Activated CD8-positive, alpha-beta memory T cell treated with anti-CD3 and anti-CD28 coated beads for 48 hours (primary cell): ENCODE results near the gene PRX.
"Not testable (repeated sequence)": the region's sequence is repeated elsewhere in the genome, so short reads cannot be mapped to it uniquely, and the experiment has no call there.

ENCODE experiments used
- DNase-seq, 3 experiments: peaks; one replicate each; pipeline ENCODE4 v3.0.0-alpha.2; 2020; ENCODE audit warnings: low read depth in 2 of 3, low spot score in 2 of 3

The PRX gene

DNA sequence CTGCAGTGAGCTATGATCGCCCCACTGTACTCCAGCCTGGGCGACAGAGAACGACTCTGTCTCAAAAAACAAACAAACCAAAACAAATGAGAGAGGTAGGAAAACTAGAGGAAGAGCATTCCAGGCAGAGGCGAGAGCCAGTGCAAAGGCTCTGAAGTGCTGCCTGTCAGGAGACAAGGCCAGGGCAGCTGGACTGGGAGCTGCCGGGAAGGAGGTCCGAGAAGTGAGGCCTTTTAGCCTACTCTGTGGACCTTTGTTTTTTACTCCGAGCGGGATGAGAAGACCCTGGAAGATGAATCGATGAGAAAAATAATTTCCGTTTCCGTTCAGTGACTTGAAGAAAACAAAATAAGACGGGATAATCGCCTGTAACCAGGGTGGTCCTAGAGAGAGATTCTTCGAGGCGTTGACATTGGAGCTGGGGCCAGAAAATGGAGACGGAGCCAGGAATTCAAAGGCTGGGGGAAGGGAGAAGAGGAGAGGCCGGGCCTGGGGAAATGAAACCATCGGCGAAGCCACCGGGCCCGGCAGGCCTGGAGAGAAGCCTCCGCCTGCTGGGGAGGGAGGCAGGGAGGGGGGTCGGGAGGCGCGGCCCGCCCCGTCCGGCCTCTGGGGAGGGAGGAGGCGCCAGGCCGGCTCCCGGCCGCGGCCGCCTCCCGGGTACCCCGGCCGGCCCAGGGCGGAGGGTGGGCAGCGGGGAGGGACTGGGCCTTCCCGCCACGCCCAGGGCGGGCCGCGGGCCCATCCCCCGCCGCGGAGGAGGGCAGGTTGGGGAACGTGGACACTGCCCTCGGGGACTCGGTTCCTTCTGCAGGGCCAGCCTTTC is 20.4 kb upstream of the PRX start:
- DNase-seq = peak in 1 of 3 experiments; percentile 38

DNA sequence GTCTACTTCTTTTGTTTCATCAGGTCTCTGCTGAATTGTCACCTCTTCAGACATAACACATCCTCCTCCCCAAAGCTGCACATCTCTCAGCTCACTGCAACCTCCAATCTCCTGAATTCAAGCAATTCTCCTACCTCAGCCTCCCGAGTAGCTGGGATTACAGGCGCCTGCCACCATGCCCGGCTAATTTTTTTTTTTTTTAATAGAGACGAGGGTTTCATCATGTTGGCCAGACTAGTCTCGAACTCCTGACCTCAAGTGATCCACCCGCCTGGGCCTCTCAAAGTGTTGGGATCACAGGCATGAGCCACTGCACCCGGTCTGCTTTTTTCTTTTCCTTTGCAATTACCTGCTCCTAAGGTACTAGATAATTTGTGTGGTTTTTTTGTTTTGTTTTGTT is 19.6 kb upstream of the PRX start:
- DNase-seq = not testable (repeated sequence)

DNA sequence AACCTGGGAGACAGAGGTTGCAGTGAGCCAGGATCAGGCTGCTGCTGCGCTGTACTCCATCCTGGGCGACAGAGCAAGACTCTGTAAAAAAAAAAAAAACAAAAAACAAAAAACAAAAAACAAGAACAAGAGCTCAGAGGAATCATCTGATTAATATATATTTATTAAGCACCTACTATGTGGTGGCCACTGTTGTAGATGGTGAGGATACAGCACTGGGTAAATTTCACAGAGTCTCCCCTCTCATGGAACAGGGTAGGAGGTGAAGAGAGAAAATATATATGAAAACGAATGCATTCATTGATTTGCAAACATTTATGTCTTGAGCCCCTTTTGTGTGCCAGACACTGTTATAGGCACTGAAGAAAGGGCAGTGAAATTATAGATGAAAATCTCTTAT is 18.5 kb upstream of the PRX start:
- no peak for DNase-seq

DNA sequence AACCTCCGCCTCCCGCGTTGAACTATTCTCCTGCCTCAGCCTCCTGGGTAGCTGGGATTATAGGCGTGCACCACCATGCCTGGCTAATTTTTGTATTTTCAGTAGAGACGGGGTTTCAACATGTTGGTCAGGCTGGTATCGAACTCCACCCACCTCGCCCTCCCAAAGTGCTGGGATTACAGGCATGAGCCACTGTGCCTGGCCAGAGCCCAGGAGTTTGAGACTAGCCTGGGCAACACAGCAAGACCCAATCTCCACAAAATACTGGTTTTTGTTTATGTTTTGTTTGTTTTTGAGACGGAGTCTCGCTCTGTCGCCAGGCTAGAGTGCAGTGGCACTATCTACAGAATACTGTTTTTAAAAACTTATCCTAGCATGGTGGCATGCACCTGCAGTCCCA is 17.1 kb upstream of the PRX start:
- not testable (repeated sequence) for DNase-seq

DNA sequence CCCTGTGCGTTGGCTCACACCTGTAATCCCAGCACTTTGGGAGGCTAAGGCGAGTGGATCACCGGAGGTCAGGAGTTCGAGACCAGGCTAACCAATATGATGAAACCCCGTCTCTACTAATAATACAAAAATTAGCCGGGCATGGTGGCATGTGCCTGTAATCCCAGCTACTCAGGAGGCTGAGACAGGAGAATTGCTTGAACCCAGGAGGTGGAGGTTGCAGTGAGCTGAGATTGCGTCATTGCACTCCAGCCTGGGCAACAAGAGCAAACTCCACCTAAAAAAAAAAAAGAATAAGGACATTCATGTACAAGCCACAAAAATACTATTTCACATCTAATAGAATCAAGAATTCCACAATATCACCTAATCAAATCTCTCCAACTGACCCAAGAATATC is 15.0 kb upstream of the PRX start:
- not testable (repeated sequence) for DNase-seq

DNA sequence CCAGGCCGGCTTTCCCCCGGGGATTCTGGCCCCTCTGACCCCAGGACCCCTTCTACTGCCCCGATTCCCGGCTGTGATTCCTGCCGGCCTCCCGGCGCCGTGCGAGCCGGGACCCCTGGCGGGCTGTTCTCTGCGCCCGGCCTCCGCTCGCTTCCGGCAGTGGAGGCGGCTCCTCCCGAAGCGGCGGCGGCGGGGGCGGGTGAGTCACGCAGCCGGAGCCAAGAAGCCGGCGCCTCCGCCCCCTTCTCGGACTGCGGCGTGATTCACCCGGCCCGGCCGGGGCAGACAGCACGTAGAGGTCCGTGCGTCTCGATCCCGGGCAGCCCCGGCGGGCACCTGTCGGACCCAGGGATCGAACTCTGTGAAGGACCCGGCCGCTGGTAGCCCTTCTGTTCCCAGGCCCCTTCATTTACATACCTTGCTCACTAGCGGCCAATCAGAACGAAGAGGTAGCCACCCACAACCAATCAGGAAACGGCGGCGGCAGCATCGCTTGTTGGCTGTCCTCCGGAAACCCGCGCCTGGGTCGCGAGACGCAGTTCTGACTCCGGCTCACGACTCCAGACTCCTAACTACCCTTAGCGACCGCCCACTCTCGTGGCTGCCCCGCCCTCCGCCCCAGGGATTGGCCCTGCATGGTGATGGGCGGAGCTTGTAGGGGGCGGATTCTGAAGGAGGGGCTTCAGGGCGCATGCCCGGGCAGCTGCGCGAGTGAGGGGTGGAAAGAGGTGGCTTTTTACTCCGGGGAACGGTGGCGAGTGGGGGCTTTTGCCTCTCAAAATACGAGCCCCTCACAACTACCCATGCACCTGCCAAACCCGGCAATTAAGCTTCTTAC is 12.5 kb upstream of the PRX start, which contains the start of gene SERTAD1:
TSS of gene SERTAD1 (minus strand) at position 543 of the 838 bp plus-strand sequence. CDS start 2,446 bp downstream, outside the sequence.
- DNase-seq = peak; percentile 98 to 99 (median 99)

DNA sequence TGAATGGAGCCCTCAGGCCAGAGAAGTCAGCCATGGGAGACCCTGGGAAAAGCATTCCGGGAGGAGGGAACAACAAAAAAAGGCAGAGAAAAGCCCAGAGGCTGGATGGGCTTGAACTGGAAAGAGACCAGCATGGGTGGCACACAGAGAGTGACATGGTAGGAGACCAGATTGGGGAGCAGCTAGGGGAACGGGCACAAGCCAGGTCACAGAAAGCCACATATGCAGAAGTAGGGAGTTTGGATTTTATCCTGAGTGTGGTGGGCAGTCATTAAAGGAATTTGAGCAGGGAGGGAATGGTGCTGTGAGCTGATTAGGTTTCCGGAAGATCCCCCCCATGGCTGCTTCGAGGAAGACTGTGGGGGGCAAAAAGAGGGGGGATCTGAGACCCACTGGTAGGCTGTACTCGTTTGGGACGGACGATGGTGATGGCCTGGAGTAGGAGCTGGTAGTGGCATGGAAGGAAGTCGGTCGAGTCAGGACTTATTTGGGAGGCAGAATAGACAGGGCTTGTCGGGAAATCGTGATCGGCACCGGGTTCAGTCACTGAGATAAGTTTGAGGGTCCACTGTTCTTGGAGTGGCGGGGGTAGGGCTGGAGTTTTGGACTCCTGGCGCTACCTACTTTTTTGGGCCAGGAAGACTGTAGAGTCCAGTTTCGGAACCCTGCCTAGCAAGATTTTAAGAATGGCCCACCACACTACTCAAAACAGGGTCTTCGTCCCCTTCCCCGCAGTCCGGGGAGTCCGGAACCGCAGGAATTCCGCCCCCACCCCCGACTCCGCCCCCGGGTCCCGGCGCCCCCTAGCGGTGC is 11.7 kb upstream of the PRX start:
- DNase-seq = no peak

DNA sequence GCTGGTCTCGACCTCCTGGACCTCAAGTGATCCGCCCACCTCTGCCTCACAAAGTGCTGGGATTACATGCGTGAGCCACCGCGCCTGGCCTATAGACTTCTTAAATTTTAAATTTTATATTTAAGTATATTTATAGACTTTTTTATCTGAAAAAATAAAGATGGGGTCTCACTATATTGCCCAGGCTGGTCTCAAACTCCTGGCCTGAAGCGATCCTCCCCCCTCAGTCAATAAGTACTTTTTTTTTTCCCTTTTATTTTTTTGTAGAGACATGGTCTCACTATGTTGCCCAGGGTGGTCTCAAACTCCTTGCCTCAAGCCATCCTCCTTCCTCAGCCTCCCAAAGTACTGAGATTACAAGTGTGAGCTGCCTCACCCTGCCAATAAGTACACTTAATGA is 10.8 kb upstream of the PRX start:
- DNase-seq = no peak

DNA sequence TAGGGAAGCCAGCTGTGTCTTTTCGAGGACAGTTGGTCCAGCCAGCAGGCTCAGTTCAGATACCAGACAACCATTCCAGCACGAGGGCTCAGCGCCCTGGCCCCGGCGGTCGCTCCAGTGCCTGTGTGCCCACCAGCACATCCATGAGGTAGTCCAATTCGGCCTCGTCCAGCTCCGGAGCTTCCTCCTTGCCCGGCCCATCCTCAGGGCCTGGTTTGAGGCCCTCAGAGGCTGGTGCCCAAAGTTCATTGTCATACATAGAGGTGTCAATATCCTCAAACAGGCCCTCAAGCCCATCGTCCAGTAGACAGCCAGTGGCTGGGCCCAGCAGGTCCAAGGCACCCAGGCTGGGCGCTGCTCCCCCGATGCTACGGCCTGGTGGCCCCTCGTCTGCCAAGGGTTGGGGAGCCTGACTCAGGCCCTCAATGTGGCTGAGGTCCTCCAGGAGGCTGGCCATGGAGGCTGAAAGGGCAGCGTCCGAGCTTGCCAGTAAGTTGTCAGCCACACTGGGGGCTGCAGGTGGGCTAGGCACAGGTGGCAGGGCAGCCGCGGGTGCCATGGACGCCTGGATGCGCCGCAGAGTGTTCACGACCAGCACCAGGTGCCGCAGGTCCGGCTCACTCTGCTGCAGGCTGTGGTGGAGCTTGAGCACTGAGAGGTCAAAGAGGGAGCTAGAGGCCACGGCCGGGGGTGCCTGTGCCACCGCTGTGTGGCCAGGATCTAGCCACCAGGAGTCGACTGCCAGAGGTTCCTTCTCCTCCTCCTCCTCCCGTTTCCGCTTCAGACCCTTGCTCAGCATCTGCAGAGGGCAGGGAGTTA is 9.8 kb upstream of the PRX start:
- DNase-seq = no peak

DNA sequence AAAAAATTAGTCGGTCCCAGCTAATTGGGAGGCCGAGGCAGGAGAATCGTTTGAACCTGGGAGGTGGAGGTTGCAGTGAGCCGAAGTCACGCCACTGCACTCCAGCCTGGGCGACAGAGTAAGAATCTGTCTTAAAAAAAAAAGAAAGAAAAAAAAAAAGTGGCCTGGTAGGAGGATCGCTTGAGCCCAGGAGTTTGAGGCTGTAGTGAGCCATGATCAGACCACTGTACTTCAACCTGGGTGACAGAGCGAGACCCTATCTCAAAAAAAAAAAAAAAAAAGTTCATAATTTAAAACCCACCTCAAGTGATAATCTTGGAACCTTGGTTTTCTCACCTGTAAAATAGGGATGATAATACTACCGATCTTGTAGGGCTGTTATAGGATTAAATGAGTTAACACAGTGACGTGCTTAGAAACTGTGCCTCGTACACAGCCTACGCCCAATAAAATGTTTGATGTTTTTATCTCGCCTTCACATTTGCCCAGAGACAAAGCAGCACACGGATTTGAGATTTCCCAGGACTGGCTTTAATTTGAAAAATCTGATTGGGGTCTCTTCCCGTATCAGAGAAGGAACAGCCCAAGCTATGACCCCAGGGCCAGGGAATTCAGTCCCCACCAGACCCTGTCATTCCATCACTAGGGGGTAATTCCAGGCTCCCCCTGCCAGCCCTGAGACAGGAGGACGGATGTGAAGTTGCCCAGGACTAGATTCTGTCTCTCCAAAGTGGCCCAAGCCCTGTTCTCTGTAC is 9.0 kb upstream of the PRX start:
- DNase-seq = no peak

DNA sequence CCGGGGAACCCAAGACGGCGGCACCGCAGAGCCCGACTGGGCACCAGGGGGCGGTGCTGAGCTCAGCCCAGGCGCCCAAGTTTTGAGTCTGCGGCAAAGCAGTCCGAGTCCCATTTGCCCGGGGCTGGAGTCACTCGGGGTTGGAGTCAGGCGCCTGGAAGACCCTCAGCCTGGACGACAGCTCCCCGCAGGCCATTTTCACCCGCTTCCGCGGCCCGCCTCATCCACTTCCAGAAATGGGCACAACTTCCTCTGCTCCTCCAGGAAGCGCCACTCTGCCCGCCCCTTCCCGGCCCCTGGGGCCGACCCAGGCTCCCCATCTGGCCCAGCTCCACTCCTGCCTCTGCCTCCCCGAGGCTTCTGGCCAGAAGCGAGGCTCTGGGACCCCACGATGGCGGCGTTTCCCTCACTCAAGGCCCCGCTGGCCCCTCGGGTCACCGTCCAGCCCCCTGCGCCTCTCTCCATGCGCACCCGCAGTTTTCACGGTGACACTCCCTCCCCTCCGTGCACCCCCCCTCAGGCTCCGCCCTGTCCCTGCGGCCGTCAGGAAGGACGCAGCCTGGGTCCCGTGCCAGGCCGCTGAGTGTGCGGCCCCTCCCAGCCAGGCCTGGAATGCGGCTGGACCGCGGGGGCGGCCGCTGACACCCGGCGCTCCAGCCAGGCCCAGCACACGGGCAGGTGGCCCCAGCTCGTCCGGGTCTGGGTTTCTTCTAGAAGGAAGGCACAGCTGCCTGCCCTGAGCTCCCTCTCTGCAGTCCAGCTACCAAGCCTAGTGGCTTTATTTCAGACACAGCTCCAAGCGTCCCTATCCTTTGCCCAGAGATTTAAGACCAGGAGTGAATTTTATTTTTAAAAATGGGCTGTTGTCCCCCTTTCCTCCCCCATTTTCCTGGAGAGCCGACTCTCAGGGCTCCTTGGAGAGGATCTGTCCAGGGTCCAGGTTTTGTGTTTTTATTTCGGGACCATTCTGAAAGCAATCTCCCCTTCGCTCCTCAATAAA is 7.9 kb upstream of the PRX start:
- DNase-seq = peak in 2 of 3 experiments; percentile 49 to 54

DNA sequence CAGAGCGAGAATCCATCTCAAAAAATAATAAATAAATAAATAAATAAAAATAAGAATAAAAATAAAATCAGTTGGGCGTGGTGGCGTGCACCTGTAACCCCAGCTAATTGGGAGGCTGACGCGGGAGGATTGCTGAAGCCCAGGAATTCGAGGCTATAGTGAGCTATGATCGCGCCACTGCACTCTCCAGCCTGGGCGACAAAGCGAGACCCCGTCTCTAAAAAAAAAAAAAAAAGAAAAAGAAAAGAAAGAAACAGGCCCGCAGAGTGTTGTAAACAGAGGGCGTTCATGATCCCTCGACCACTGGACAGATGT is 7.2 kb upstream of the PRX start:
- DNase-seq = no peak

DNA sequence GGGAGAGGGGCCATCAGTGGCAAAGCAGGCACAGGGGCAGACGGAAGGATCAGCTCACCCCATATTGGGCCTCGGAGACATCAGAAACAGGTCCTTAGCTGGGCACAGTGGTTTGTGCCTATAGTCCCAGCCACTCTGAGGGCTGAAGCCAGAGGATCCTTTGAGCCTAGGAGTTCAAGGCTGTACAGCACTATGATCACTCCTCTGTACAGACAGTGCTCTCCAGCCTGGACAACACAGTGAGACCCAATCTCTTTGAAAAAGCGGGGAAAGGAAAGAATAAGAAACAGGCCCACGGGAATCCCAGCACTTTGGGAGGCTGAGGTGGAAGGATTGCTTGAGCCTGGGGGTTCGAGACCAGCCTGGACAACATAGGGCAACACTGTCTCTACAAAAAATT is 6.6 kb upstream of the PRX start:
- no peak for DNase-seq

DNA sequence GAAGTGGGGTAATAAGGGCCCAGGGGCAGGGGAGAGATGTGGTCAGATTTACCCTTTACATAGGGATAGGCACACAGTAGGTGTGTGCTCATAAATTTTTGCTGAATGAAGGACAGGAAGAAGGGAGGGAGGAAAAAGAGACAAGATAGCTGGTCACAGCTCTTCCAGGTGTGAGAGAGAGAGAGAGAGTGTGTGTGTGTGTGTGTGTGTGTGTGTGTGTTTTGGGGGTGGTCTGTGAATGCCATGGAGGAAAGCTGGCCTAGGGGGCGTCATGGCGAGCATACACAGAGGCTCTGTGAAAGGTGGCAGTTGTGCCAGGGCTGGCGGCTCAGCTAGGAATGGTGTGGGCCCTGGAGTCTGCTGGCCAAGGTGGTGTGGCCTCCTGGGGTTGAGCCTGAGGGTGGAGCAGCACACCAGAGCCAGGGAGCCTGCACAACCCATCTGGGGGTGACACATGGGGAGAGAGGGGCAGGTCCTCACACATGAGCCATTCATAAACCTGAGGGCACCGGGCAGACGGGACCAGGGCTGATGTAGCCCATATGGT is 6.0 kb upstream of the PRX start:
- no peak for DNase-seq

DNA sequence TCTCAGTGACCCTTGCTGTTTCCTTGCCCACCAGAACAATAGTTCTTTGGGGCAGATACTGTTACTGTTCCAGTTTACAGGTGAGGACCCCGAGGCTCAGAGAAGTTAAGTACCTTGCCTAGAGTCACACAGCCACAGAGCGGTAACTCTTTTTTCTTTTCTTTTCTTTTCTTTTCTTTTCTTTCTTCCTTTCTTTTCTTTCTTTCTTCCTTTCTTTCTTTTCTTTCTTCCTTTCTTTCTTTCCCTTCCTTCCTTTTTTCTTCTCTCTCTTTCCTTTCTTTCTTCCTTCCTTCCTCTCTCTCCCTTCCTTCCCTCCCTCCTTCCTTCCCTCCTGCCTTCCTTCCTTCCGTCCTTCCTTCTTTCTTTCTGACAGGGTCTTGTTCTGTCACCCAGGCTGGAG is 4.9 kb upstream of the PRX start:
- DNase-seq = no peak

DNA sequence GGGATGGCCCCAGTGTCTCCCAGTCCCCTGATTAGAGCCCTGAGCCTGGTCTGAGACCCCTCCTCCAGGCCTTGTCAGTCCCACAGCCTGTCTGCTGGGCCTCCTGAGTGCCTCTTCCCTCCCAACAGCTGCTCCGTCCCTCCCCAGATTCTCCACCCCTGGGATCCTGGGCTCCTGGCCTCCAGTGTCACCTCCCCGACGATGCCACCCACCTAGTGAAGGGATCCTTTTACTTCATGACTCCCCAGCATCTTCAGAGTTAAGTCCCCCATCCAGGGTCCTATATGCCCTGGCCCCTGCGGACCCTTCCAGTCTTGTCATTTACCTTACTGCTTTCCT is 4.4 kb upstream of the PRX start:
- DNase-seq = no peak

DNA sequence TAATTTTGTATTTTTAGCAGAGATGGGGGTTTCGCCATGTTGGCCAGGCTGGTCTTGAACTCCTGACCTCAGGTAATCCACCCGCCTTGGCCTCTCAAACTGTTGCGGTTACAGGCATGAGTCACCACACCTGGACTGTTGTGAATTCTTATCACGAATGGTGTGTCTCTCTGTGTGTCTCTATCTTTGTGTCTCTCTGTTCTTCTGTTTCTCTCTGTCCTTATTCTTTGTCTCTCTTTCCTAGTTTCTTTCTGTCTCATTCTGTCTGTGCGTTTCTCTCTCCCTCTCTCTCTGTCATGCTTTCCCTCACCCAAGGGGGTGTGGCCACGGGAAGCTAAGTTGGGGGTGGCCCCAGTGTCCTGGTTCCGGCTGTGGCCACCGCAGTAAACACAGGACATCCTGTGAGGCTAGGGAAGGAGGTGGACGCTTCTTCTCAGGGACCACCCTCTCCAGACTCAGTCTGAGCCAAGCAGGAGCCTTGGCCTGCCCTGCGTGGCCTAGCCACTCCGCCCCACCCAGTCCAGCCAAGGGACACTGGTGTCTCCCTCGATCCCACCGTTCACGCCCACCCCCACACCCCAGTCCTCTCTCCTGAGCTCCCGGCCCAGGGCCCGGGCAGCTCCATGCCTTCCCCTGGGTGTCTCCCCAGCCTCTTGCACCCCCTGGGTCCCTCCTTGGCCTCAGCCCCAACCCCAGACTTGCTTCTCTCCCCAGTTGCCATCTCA is 3.9 kb upstream of the PRX start:
- DNase-seq = no peak

DNA sequence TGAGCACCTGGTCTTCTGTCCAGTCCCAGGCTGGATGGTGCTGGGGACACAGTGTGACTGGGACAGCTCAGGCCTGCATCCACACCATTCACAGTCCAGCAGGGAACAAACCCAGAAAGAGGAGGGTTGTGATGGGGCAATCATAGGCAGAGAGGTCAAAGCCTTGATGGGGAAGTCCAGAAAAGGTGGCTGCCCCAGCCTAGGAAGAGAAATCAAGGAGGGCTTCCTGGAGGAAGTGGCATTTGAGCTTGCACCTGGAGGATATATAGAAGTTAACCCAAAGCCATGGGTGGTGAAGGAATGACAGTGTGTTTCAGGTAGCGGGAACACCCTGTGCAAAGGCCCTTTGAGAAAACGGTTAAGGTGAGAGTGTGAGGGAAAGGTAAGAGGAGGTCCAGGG is 2.6 kb upstream of the PRX start:
- DNase-seq = no peak
